ENCODE results near the gene PNN. TPM values are rescaled to one million over a fixed set of nuclear protein-coding genes. Genes with fewer than 3 reads are reported as not detected.
"Not testable (repeated sequence)": the region's sequence is repeated elsewhere in the genome, so short reads cannot be mapped to it uniquely, and the experiment has no call there.

The PNN gene
- polyA plus RNA-seq, 1 donor from 2014 or later: 89.4 TPM

GRCh38 chr14:39182770-39183684, 8.0 kb downstream of the PNN start:
- H3K79me2 ChIP-seq (replicated peaks; ENCODE audit: insufficient read depth, low read length): no peaks in the 10 kb centered on the region
- peaks cover 5% of the 10 kb centered on the region for H3K36me3 ChIP-seq (ENCODE audit: insufficient read depth, low read length)
- H3K27ac ChIP-seq (ENCODE audit: low read length): no peak overlapping the region

GRCh38 chr14:39183685-39184003, 8.6 kb downstream of the PNN start:
- not testable (repeated sequence) for H3K9me2 ChIP-seq (ENCODE audit: insufficient read depth, low read length); H3K9me3 ChIP-seq (ENCODE audit: low read length); H3K4me3 ChIP-seq (ENCODE audit: low read length); H3K9ac ChIP-seq (ENCODE audit: low read length); H3F3A ChIP-seq (ENCODE audit: insufficient read depth, low read length, poor library complexity, severe bottlenecking); H4K20me1 ChIP-seq (ENCODE audit: insufficient read depth); H3K36me3 ChIP-seq (ENCODE audit: insufficient read depth, low read length); H2AFZ ChIP-seq (ENCODE audit: low read depth, low read length); H3K27me3 ChIP-seq (ENCODE audit: insufficient read depth, low read depth, low read length); H3K79me2 ChIP-seq (replicated peaks; ENCODE audit: insufficient read depth, low read length); H3K4me2 ChIP-seq (ENCODE audit: low read length); H3K27ac ChIP-seq (ENCODE audit: low read length)

More at GRCh38 chr14:39182770-39183684, 8.0 kb downstream of the PNN start:
- Histone ChIP-seq H3K27me3 (ENCODE audit: insufficient read depth, low read depth, low read length) (no peaks in the 10 kb centered on the region), H4K20me1 (ENCODE audit: insufficient read depth) (no peaks in the 10 kb centered on the region), H3K4me2 (ENCODE audit: low read length) (no peak overlapping the region), H3K4me3 (ENCODE audit: low read length) (no peak overlapping the region), H3K9me2 (ENCODE audit: insufficient read depth, low read length) (no peaks in the 10 kb centered on the region), H3K9ac (ENCODE audit: low read length) (no peak overlapping the region), H2AFZ (ENCODE audit: low read depth, low read length) (no peak overlapping the region), H3F3A (ENCODE audit: insufficient read depth, low read length, poor library complexity, severe bottlenecking) (no peaks in the 10 kb centered on the region), H3K9me3 (ENCODE audit: low read length) (no peaks in the 10 kb centered on the region)
- TF ChIP-seq EZH2 (IDR thresholded peaks at IDR 0.05; ENCODE audit: borderline replicate concordance, insufficient read depth, low read length, poor library complexity, severe bottlenecking) (no peak), MXI1 (conservative IDR thresholded peaks at IDR 0.05; ENCODE audit: poor library complexity, severe bottlenecking) (no peak), RAD21 (conservative IDR thresholded peaks at IDR 0.05) (no peak), SMC3 (conservative IDR thresholded peaks at IDR 0.05; ENCODE audit: poor library complexity) (no peak)

DNA sequence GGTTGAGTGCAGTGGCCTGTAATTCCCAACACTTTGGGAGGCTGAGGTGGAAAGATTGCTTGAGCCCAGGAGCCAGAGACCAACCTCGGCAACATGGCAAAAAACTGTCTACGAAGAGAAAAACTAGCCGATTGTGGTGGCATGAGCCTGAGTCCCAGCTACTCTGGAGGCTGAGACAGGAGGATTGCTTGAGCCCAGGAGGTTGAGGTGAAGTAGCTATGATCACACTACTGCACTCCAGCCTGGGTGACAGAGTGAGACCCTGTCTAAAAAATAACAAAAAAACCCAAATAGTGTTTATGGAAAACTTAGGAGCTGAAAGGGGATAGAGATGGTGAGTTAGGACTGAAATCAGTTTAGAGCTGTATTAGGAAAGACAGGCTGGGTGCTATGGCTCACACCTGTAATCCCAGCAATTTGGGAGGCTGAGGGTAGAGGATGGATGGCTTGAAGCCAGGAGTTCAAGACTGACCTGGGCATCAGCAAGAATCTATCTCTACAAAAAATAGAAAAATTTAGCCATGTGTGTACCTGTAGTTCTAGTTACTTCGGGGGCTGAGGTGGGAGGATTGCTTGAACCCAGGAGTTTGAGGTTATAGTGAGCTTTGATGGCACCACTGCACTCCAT, 9.7 kb downstream of the PNN start:
- TF ChIP-seq CTCF (IDR thresholded peaks at IDR 0.05; ENCODE audit: poor library complexity, severe bottlenecking) (no peak), RAD21 (conservative IDR thresholded peaks at IDR 0.05) (no peak), EZH2 (IDR thresholded peaks at IDR 0.05; ENCODE audit: borderline replicate concordance, insufficient read depth, low read length, poor library complexity, severe bottlenecking) (no peak), MXI1 (conservative IDR thresholded peaks at IDR 0.05; ENCODE audit: poor library complexity, severe bottlenecking) (no peak), REST (IDR thresholded peaks at IDR 0.05; ENCODE audit: borderline replicate concordance) (no peak), EP300 (conservative IDR thresholded peaks at IDR 0.05; ENCODE audit: poor library complexity, severe bottlenecking) (no peak), TAF1 (IDR thresholded peaks at IDR 0.05; ENCODE audit: low read depth) (no peak), POLR2AphosphoS5 (IDR thresholded peaks at IDR 0.05) (no peak), SMC3 (conservative IDR thresholded peaks at IDR 0.05; ENCODE audit: poor library complexity) (no peak)
- no peak overlapping the region for H2AFZ ChIP-seq (ENCODE audit: low read depth, low read length)
- H3K36me3 ChIP-seq (ENCODE audit: insufficient read depth, low read length): peaks cover 5% of the 10 kb centered on the region
- no peaks in the 10 kb centered on the region for H3K27me3 ChIP-seq (ENCODE audit: insufficient read depth, low read depth, low read length)
- H3K27ac ChIP-seq (ENCODE audit: low read length): no peak overlapping the region
- no peak overlapping the region for H3K4me2 ChIP-seq (ENCODE audit: low read length)
- H3K79me2 ChIP-seq (replicated peaks; ENCODE audit: insufficient read depth, low read length): no peaks in the 10 kb centered on the region
- H3K9ac ChIP-seq (ENCODE audit: low read length): no peak overlapping the region
- H3F3A ChIP-seq (ENCODE audit: insufficient read depth, low read length, poor library complexity, severe bottlenecking): no peaks in the 10 kb centered on the region
- no peaks in the 10 kb centered on the region for H3K9me3 ChIP-seq (ENCODE audit: low read length)
- H4K20me1 ChIP-seq (ENCODE audit: insufficient read depth): no peaks in the 10 kb centered on the region
- no peaks in the 10 kb centered on the region for H3K9me2 ChIP-seq (ENCODE audit: insufficient read depth, low read length)
- H3K4me3 ChIP-seq (ENCODE audit: low read length): no peak overlapping the region

Data from neural cell (in vitro differentiated cells).